Neural progenitor cell (in vitro differentiated cells): Measurements from ENCODE around the gene NR4A1. TPM values are rescaled to one million over a fixed set of nuclear protein-coding genes. Genes with fewer than 3 reads are reported as not detected.

Experiments used
- DNase-seq: peaks from one replicate; pipeline ENCODE4 v3.0.0-alpha.2; 2016; ENCODE audit warnings: low spot score
- H2AFZ ChIP-seq: fragments of 200-600 bp; sonication (generic); replicated peaks from 2 replicates; pipeline ENCODE4 v1.6.1; 2016; ENCODE audit warnings: antibody characterized with exemption
- H3F3A ChIP-seq: fragments of 200-600 bp; sonication (generic); 2 replicates; pipeline ENCODE4 v1.6.1; 2016; ENCODE audit warnings: antibody characterized with exemption, low read depth
- H3K27ac ChIP-seq: fragments of 200-600 bp; sonication (generic); 2 replicates; pipeline ENCODE4 v1.5.1; 2016; ENCODE audit warnings: mild to moderate bottlenecking
- H3K27me3 ChIP-seq: fragments of 200-600 bp; sonication (generic); 2 replicates; pipeline ENCODE4 v1.6.1; 2016; ENCODE audit warnings: mild to moderate bottlenecking, moderate library complexity
- H3K36me3 ChIP-seq: fragments of 200-600 bp; sonication (generic); 2 replicates; pipeline ENCODE4 v1.5.1; 2016
- H3K4me1 ChIP-seq: fragments of 200-600 bp; sonication (generic); 2 replicates; pipeline ENCODE4 v1.6.1; 2016; ENCODE audit warnings: mixed run types
- H3K4me2 ChIP-seq: fragments of 200-600 bp; sonication (generic); 2 replicates; pipeline ENCODE4 v1.6.1; 2016
- H3K4me3 ChIP-seq: fragments of 200-600 bp; sonication (generic); 2 replicates; pipeline ENCODE4 v1.5.1; 2016
- H3K79me2 ChIP-seq: fragments of 200-600 bp; sonication (generic); 2 replicates; pipeline ENCODE4 v1.6.1; 2016; ENCODE audit warnings: low read depth
- H3K9ac ChIP-seq: fragments of 200-600 bp; sonication (generic); 2 replicates; pipeline ENCODE4 v1.6.1; 2016
- H3K9me3 ChIP-seq: fragments of 200-600 bp; sonication (generic); 2 replicates; pipeline ENCODE4 v1.5.1; 2016; ENCODE audit warnings: low read depth
- H4K20me1 ChIP-seq: fragments of 200-600 bp; sonication (generic); 2 replicates; pipeline ENCODE4 v1.6.1; 2016; ENCODE audit warnings: low read depth
- H3K27ac Mint-ChIP-seq: 3 replicates; pipeline ENCODE4 v1.8.0; 2021; ENCODE audit warnings: mixed read lengths
- H3K27me3 Mint-ChIP-seq: 2 replicates; pipeline ENCODE4 v1.8.0; 2022; ENCODE audit warnings: low read depth, mild to moderate bottlenecking, inconsistent platforms, moderate library complexity, mixed read lengths; ENCODE audit not compliant: insufficient read depth
- H3K36me3 Mint-ChIP-seq: 3 replicates; pipeline ENCODE4 v1.8.0; 2021; ENCODE audit warnings: mixed read lengths
- H3K4me1 Mint-ChIP-seq: 3 replicates; pipeline ENCODE4 v1.8.0; 2021; ENCODE audit warnings: mixed read lengths
- H3K4me3 Mint-ChIP-seq: 3 replicates; pipeline ENCODE4 v1.8.0; 2021; ENCODE audit warnings: mild to moderate bottlenecking, moderate library complexity, mixed read lengths
- H3K9me3 Mint-ChIP-seq: 3 replicates; pipeline ENCODE4 v1.8.0; 2020; ENCODE audit warnings: mixed read lengths
- EZH2 ChIP-seq: fragments of 200-600 bp; sonication (generic); IDR thresholded peaks from 2 replicates; pipeline ENCODE4 v1.6.1; 2017; ENCODE audit warnings: antibody characterized with exemption, mild to moderate bottlenecking, moderate library complexity
- EZH2phosphoT487 ChIP-seq: fragments of 200-600 bp; sonication (generic); IDR thresholded peaks from 2 replicates; pipeline ENCODE4 v1.6.1; 2017; ENCODE audit warnings: antibody characterized with exemption
- total RNA-seq: library from RNA; depleted of rRNA; stranded (reverse); fragments of >200 nt; gene quantifications from 2 replicates; pipeline ENCODE4 v1.2.3, GENCODE V29; 2015; ENCODE audit warnings: low replicate concordance
- TF ChIP-seq, protein P1 (sequence below): fragments of 200-600 bp; sonication (generic); IDR thresholded peaks from 2 replicates; pipeline ENCODE4 v1.5.1; 2017; ENCODE audit warnings: antibody characterized with exemption, mild to moderate bottlenecking

Gene NR4A1
- 8.2 and 13.0 TPM in 2 replicates for total RNA-seq

GRCh38 chr12:52050758-52051541 is at the start of gene NR4A1:
Gene NR4A1 (plus strand): TSS chr12:52051442. CDS start chr12:52054329, 2,887 bp downstream.
- Mint-ChIP-seq H3K4me3 (peak within 1 kb of the TSS; percentile 82), H3K9me3 (no peaks in the 10 kb centered on the region), H3K4me1 (peaks cover 23% of the 10 kb centered on the region), H3K27me3 (peaks cover 21% of the 10 kb centered on the region), H3K27ac (no peak within 1 kb of the TSS), H3K36me3 (peaks cover 5% of the 10 kb centered on the region)
- Histone ChIP-seq H3F3A (peaks cover 20% of the 10 kb centered on the region), H3K27me3 (peaks cover 49% of the 10 kb centered on the region), H3K4me1 (peaks cover 14% of the 10 kb centered on the region), H3K4me3 (peak within 1 kb of the TSS; percentile 59), H4K20me1 (peaks cover 15% of the 10 kb centered on the region), H2AFZ (peak within 1 kb of the TSS; percentile 89), H3K9me3 (no peaks in the 10 kb centered on the region), H3K4me2 (peak within 1 kb of the TSS; percentile 76), H3K9ac (peak within 1 kb of the TSS; percentile 39), H3K27ac (no peak within 1 kb of the TSS), H3K79me2 (no peaks in the 10 kb centered on the region), H3K36me3 (no peaks in the 10 kb centered on the region)
- TF ChIP-seq, protein P1, sequence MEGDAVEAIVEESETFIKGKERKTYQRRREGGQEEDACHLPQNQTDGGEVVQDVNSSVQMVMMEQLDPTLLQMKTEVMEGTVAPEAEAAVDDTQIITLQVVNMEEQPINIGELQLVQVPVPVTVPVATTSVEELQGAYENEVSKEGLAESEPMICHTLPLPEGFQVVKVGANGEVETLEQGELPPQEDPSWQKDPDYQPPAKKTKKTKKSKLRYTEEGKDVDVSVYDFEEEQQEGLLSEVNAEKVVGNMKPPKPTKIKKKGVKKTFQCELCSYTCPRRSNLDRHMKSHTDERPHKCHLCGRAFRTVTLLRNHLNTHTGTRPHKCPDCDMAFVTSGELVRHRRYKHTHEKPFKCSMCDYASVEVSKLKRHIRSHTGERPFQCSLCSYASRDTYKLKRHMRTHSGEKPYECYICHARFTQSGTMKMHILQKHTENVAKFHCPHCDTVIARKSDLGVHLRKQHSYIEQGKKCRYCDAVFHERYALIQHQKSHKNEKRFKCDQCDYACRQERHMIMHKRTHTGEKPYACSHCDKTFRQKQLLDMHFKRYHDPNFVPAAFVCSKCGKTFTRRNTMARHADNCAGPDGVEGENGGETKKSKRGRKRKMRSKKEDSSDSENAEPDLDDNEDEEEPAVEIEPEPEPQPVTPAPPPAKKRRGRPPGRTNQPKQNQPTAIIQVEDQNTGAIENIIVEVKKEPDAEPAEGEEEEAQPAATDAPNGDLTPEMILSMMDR = no peak
- peak; percentile 44 for TF ChIP-seq EZH2
- peak; percentile 38 for TF ChIP-seq EZH2phosphoT487
- DNase-seq = peak; percentile 93

GRCh38 chr12:52003016-52003550 is 48.2 kb upstream of the NR4A1 start:
- Histone ChIP-seq H3K79me2 (no peaks in the 10 kb centered on the region), H3K27me3 (peaks cover 40% of the 10 kb centered on the region), H4K20me1 (no peaks in the 10 kb centered on the region), H3K27ac (no peak overlapping the region), H3K9me3 (no peaks in the 10 kb centered on the region), H2AFZ (no peak overlapping the region), H3F3A (no peaks in the 10 kb centered on the region), H3K4me3 (no peak overlapping the region), H3K4me2 (no peak overlapping the region), H3K4me1 (peaks cover 16% of the 10 kb centered on the region), H3K36me3 (no peaks in the 10 kb centered on the region), H3K9ac (no peak overlapping the region)
- H3K9me3 Mint-ChIP-seq = no peaks in the 10 kb centered on the region
- peaks cover 18% of the 10 kb centered on the region for H3K36me3 Mint-ChIP-seq
- H3K27ac Mint-ChIP-seq = no peak overlapping the region
- no peak for TF ChIP-seq EZH2phosphoT487
- TF ChIP-seq, protein P1 = no peak
- peaks cover 31% of the 10 kb centered on the region for H3K4me1 Mint-ChIP-seq
- DNase-seq = no peak
- peaks cover 22% of the 10 kb centered on the region for H3K27me3 Mint-ChIP-seq
- no peak overlapping the region for H3K4me3 Mint-ChIP-seq

DNA sequence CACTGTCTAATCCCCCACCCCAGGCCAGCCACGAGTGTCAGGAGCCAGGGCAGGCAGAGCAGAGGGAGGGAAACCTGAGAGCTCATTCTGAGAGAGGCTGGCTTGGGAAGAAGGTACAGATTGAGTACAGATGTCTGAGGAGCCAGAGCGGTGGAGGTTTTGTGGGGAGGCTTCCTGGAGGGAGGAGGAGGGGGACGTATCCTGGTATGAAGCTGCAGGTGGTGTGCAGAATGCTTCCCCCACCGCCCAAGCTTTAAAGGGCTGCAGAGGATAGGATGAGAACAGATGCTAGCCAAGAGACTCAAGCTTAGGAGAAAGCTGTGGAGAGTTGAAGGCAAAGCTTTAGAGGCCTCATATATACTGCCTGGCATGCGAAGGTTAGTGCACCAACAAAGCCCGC is 47.7 kb upstream of the NR4A1 start:
- TF ChIP-seq EZH2 = no peak
- no peak for TF ChIP-seq EZH2phosphoT487
- TF ChIP-seq, protein P1 = no peak
- Mint-ChIP-seq H3K36me3 (peaks cover 14% of the 10 kb centered on the region), H3K4me3 (no peak overlapping the region)

More for the DNA sequence above, 47.7 kb upstream of the NR4A1 start:
- no peak for DNase-seq
- Histone ChIP-seq H3K9me3 (no peaks in the 10 kb centered on the region), H3K4me2 (no peak overlapping the region), H4K20me1 (no peaks in the 10 kb centered on the region), H3K27me3 (peaks cover 45% of the 10 kb centered on the region), H3K79me2 (no peaks in the 10 kb centered on the region), H3K36me3 (no peaks in the 10 kb centered on the region), H3K27ac (no peak overlapping the region), H3K4me1 (peaks cover 16% of the 10 kb centered on the region), H3K4me3 (no peak overlapping the region), H3F3A (no peaks in the 10 kb centered on the region), H2AFZ (no peak overlapping the region), H3K9ac (no peak overlapping the region)
- Mint-ChIP-seq H3K9me3 (no peaks in the 10 kb centered on the region), H3K4me1 (peaks cover 35% of the 10 kb centered on the region), H3K27ac (no peak overlapping the region), H3K27me3 (peaks cover 23% of the 10 kb centered on the region)
